Measurements from ENCODE around the gene PLCH1.

DNA sequence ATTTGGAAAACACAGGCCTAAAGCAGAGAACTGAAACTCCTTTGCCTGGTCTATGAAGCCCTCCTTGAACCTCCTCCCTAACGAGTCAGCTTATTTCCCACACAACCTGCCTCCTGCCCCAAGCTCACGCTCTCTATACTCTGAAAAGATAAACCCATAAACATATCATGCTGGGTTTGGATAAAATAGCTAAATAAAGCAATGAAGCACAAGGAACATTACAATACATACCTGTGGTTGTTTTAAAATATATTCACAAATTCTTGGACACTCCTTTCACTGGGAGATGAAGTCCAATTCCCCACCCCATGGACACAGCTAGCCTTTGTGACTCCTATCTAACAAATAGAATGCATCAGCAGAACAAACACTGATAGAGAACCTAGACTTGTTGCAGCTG, 98.2 kb downstream of the PLCH1 start:
- no peak for TF ChIP-seq CTCF (IDR thresholded peaks at IDR 0.05)
- no peak for TF ChIP-seq OVOL2 (CRISPR knock-in tag; IDR thresholded peaks at IDR 0.05; ENCODE audit: borderline replicate concordance)
- TF ChIP-seq SP1 (CRISPR knock-in tag; conservative IDR thresholded peaks at IDR 0.05), result no peak
- no peak for TF ChIP-seq ZNF396 (CRISPR knock-in tag; IDR thresholded peaks at IDR 0.05; ENCODE audit: borderline replicate concordance)
- TF ChIP-seq ZNF416 (CRISPR knock-in tag; IDR thresholded peaks at IDR 0.05), result no peak
- TF ChIP-seq MLX (CRISPR knock-in tag; IDR thresholded peaks at IDR 0.05), result no peak
